GM11168 (cell line): ENCODE measurements around the gene EIF3K.
"Not testable (repeated sequence)": the region's sequence is repeated elsewhere in the genome, so short reads cannot be mapped to it uniquely, and the experiment has no call there.

Experiments
- in situ Hi-C: fragments of 300-500 bp; cut with MboI; formaldehyde crosslinking; loops from one replicate; pipeline ENCODE4 v1.12.0; 2022; ENCODE audit warnings: low sequenced_read_pairs; ENCODE audit not compliant: unreplicated experiment

EIF3K gene

GRCh38 chr19:38617764-38618589 lies 1.0 kb upstream of the EIF3K start, which contains the start of gene MAP4K1:
Gene MAP4K1 (minus strand): TSS chr19:38617953. CDS start chr19:38617895, 58 bp downstream.
- in situ Hi-C loops = no loop called here

- in situ Hi-C loops = no loop called here
These were observed 580 bp downstream of the EIF3K start for GRCh38 chr19:38619361-38620174.

GRCh38 chr19:38624822-38625221 lies 5.8 kb downstream of the EIF3K start:
- in situ Hi-C loops = no loop called here

- in situ Hi-C loops = no loop called here
These were observed 7.4 kb downstream of the EIF3K start for GRCh38 chr19:38626401-38626800.

GRCh38 chr19:38629568-38629967 lies 10.6 kb downstream of the EIF3K start:
- in situ Hi-C loops = no loop called here

GRCh38 chr19:38631301-38631700 lies 12.3 kb downstream of the EIF3K start:
- in situ Hi-C loops = not testable (repeated sequence)

GRCh38 chr19:38631811-38632475 lies 13.0 kb downstream of the EIF3K start:
- in situ Hi-C loops = not testable (repeated sequence)

GRCh38 chr19:38632476-38633213 lies 13.7 kb downstream of the EIF3K start:
- in situ Hi-C loops = no loop called here

- in situ Hi-C loops = loop anchor here (5.0 kb wide), 1 partner anchor 93 kb away; no protein-coding TSS in a partner anchor
These were observed 15.9 kb downstream of the EIF3K start for GRCh38 chr19:38634757-38635482.

GRCh38 chr19:38635483-38636399 lies 16.8 kb downstream of the EIF3K start:
- in situ Hi-C loops = loop anchor here (5.0 kb wide), 1 partner anchor 93 kb away; no protein-coding TSS in a partner anchor

GRCh38 chr19:38638461-38638860 lies 19.5 kb downstream of the EIF3K start:
- in situ Hi-C loops = loop anchor here (5.0 kb wide), 1 partner anchor 96 kb away; no protein-coding TSS in a partner anchor

GRCh38 chr19:38639679-38640078 lies 20.7 kb downstream of the EIF3K start:
- in situ Hi-C loops = loop anchor here (5.0 kb wide), 1 partner anchor 97 kb away; no protein-coding TSS in a partner anchor

- in situ Hi-C loops = no loop called here
These were observed 21.4 kb downstream of the EIF3K start for GRCh38 chr19:38640368-38640767.

- in situ Hi-C loops = no loop called here
These were observed 23.2 kb downstream of the EIF3K start for GRCh38 chr19:38642176-38642575.

GRCh38 chr19:38644719-38645118 lies 25.7 kb downstream of the EIF3K start:
- in situ Hi-C loops = no loop called here

- in situ Hi-C loops = no loop called here
These were observed 28.5 kb downstream of the EIF3K start, which contains the start of gene ACTN4 for GRCh38 chr19:38647368-38647965. Gene ACTN4 (plus strand): TSS chr19:38647649. CDS start chr19:38647746, 97 bp downstream.

- in situ Hi-C loops = no loop called here
These were observed 29.2 kb downstream of the EIF3K start for GRCh38 chr19:38647966-38648768.
